GM19455 (cell line): ENCODE data around the gene GALNT9.
"Not testable (repeated sequence)": the region's sequence is repeated elsewhere in the genome, so short reads cannot be mapped to it uniquely, and the experiment has no call there.

ENCODE experiments used
- ATAC-seq: cut with Tn5 transposase; IDR thresholded peaks from one replicate; pipeline ENCODE4 v1.9.1; 2021; ENCODE audit not compliant: unreplicated experiment

Gene GALNT9

DNA sequence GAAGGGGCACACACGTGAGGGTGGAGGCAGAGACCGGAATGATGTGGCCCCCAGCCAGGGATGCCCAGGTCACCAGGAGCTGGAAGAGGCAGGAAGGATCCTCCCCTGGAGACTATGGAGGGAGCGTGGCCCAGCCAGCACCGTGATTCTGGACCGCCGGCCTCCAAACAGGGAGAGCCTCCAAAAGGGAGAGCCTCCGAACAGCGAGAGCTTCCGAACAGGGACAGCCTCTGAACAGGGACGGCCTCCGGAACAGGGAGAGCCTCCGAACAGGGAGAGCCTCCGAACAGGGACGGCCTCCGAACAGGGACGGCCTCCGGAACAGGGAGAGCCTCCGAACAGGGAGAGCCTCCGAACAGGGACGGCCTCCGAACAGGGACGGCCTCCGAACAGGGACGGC lies 33.8 kb downstream of the GALNT9 start:
- ATAC-seq = not testable (repeated sequence)

DNA sequence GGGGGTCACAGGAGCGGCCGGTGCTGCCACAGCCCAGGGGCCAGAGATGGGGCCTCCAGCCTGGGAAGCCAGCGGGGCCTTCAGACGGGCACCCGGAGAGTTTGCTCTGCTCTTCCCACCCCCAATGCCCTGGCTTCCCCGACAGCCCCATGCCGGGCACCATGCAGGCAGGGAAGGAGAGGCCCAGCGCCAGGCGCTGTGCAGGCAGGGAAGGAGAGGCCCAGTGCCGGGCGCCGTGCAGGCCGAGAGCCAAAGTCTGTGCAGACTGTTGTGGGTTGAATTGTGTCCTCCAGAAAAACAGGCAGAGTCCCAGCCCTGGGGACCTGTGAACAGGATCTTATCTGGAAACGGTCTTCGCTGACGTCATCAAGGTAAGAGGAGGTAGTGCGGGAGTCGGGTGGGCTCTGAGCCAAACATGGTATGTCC lies 34.3 kb downstream of the GALNT9 start:
- no peak for ATAC-seq

GRCh38 chr12:132294121-132295034 lies 35.0 kb downstream of the GALNT9 start:
- no peak for ATAC-seq

DNA sequence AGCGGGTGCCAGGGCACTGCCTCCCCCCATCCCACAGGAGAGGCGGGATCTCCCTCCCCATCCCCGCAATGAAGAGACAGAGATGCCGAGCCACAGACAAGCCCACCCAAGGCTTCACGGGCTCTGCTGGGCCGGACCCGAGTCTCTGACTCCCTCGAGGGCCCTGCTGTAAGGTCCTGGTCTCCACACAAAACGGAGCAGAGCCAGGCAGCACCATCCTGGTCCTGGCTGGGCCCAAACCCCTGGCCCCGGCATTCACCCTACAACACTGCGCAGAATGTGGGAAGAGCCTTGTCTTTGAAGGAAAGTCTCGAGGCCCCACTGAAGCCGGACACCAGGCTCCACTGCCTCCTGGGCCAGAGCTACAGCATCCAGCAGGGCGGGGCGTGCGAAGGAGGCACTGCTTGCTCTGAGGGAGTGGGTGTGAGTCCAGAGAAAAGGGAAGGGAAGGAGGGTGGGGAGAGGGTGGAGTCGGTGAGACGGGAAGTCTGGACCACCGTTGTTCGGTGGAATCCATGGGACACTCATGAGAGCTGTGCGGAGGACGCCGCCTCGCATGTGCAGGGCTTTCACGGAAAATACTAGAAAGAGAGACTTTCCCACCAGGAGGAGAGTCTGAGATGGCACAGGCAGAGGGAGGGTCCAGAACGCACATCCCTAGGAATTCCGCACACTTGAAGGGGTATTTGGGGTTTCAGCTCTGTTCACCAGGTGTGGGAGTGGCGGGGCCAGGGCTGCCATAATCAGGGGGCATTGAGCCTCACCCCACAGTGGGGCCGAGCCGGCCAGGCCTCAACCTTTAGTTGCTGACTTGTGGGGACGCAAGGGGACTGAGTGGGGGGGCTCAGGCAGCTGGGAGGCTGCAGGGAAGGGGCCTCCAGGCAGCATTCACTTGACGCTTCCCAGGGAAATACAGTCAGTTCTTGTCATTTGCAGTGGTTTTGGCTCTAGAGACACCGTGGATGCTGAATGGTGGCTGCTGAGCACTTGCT lies 36.8 kb downstream of the GALNT9 start:
- no peak for ATAC-seq

GRCh38 chr12:132291402-132292175 lies 37.8 kb downstream of the GALNT9 start:
- ATAC-seq = no peak

DNA sequence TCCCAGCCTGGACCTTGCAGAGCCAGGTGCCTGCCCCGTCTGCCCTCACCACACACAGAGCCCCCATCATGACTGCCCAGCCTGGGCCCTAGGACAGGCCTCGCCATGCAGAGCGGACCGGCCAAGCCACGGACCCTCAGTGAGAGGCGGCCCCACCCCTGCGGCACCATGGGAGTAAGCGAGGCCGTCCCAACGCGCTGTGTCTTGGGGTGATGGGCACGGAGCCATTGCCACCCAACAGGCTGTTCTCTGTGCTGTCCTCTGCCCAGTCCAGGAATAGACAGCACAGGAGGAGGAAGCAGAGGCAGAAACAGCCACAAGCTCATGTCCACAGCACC lies 39.2 kb downstream of the GALNT9 start:
- ATAC-seq = no peak

DNA sequence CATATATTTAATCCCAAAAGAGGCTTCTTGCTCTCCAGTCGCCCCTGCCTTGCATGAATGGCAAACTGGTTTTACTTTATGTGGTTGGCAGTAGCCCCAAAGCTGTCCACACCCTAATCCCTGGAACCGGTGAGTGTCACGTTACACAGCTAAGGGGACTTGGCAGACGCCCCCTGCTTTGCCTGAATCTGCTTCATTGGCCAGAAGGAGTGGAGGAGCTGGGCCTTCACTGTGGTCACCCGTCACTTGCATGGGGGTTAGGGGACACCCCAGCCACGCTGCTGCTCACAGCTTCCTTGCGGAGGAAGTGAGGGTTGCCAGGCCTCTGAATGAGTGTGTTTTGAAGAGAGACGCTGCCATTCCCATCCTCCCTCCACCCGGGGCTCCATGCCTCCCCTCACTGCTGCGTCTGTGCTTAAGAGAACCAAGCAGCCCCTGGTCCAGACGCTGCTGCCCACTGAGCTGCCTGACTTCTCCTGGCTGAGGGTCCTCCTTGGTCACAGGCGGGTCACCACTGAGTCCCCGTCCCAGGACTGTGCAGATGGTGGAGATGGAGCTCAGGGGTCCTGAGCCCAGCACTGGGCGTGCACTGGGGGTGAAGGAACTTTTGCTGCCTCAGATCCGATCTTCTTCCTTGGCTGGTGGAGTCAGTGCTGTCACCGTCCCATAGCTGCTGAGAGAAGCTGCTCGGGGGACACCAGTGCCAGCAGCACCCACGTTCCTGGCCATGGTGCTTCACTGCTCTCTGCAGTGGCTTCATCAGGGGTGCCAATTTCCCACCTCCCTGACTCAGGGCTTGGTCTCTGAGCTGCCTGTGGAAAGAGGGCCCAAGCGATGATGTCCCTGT lies 39.8 kb downstream of the GALNT9 start:
- ATAC-seq = no peak

GRCh38 chr12:132288516-132289215 lies 40.7 kb downstream of the GALNT9 start:
- ATAC-seq = no peak

- ATAC-seq = no peak
Measured at GRCh38 chr12:132287391-132288238, 41.8 kb downstream of the GALNT9 start.

GRCh38 chr12:132286912-132287311 lies 42.5 kb downstream of the GALNT9 start:
- ATAC-seq = no peak

DNA sequence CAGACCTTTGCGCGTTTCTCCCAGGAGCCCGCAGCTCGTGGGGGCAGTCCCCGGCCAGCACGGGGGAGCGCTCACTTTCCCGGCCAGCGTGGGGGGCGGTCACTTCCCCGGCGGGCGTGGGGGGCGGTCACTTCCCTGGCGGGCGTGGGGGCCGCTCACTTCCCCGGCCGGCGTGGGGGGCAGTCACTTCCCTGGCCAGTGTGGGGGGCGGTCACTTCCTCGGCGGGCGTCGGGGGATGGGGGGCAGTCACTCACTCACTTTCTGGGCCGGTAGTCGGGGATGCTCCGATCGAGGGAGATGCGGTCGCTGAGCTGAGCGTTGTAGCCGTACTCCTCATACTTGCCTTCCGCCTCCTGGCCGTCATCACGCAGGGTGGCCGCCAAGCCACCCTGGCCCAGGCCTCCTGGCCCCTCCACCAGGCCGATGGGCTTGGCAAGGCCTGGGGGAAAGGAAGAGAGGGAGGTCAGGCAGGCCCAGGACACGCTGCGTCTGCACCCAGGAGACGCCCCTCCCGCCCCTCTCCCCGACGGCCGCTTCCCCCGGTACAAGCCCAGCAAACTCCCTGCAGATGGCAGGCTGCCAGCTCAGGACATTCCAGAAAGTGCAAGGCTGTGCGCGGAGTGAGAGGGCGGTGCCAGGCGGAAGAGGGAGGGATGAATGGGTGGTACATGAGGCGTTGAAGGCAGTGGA lies 43.3 kb downstream of the GALNT9 start:
- ATAC-seq = no peak

- no peak for ATAC-seq
Measured at GRCh38 chr12:132284827-132285741, 44.3 kb downstream of the GALNT9 start.

DNA sequence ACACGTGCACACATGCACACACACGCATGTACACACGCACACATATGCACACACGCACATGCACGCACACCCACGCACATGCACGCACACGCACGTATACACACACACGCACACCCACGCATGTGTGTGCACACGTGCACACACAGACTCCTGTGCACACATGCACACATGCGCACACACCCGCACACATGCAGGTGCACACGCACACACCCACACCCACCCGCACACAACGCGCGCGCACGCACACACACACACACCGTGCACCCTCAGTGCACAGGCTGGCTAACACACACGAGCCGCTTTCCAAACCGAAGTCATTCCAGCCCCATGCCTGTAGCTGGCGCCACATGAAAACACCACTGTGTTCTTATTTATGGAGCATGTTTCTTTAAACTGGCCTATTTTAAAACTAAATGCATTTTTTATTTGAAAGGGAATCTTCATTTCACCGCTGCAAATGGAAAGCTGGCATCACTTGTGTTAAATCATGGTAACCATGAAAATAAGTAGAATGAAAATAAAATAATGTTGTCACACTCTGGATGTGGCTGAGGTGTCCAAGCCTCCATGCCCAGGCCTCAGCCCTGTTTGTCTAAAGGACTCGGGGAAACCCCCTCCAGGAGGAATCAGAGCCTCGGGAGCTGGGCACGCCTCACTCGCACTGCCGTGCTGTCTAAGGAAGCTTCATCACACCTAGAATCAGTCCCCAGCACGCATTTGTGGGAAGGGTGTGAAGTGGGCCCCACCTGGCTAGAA lies 45.1 kb downstream of the GALNT9 start:
- no peak for ATAC-seq

DNA sequence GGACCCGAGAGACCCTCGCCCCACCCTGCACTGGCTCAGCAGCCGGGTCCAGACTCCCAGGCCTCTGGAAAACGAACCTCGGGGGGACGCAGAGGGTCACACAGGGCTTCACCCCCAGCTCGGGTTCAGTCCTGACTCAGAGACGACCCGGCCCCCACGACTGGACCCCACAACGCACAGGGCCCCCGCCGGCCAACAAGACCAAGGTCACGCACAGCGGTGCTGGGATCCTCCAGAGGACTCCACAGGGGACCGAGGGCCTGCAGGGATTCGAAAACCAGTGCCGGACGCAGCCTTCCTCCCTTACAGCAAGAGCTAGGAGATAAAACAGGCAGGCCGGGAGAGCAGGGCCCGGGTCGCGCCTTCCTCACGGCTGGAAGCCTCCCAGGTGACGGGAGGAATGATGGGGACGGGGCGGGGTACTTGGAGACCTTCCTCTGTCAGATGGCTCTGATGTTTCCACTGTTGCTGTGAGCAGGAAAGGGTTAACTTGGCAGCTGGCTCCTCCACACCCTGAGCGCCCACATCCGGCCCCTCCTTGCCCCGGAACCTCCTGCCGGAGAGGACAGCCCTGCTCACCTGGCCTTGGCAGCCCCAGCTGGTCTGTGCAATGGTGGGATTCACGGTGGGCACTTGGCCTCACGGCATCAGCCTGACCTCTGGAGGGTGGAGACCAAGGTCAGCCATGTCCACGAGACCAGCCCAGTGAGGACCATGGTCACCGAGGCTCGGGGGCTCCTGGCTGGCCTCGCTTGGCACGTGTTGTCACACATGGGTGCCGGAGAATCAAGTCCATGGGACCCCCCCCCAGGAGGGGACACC lies 46.2 kb downstream of the GALNT9 start:
- ATAC-seq = no peak
